Stimulated activated CD4-positive, alpha-beta T cell treated with anti-CD3 and anti-CD28 coated beads, Interleukin-1b, Interleukin-23, amount 100 ng/mL, for 1 hour (primary cell): ENCODE measurements around the gene ERI3.

Experiments
- DNase-seq, 2 donors: peaks; one replicate each; pipeline ENCODE4 v3.0.0-alpha.2; 2020; ENCODE audit warnings: low read depth in 2 of 2

The ERI3 gene

GRCh38 chr1:44237721-44238457, 117.2 kb downstream of the ERI3 start:
- peak in 1 of 2 donors; percentile 16 for DNase-seq

GRCh38 chr1:44236490-44237272, 118.4 kb downstream of the ERI3 start:
- no peak for DNase-seq

GRCh38 chr1:44235808-44236207, 119.2 kb downstream of the ERI3 start:
- DNase-seq = no peak

- DNase-seq = no peak
These were observed 121.5 kb downstream of the ERI3 start for GRCh38 chr1:44233593-44233992.

GRCh38 chr1:44230796-44231195, 124.3 kb downstream of the ERI3 start:
- no peak for DNase-seq

- DNase-seq = no peak
These were observed 125.5 kb downstream of the ERI3 start for GRCh38 chr1:44229435-44230167.

- DNase-seq = no peak
These were observed 126.8 kb downstream of the ERI3 start for GRCh38 chr1:44228218-44228617.

- DNase-seq = no peak
These were observed 127.8 kb downstream of the ERI3 start for GRCh38 chr1:44227211-44227610.

- no peak for DNase-seq
These were observed 129.3 kb downstream of the ERI3 start for GRCh38 chr1:44225761-44226160.

- DNase-seq = no peak
These were observed 131.9 kb downstream of the ERI3 start for GRCh38 chr1:44223187-44223610.

- DNase-seq = no peak
These were observed 132.5 kb downstream of the ERI3 start for GRCh38 chr1:44222397-44223186.

GRCh38 chr1:44221769-44222168, 133.3 kb downstream of the ERI3 start:
- DNase-seq = no peak

GRCh38 chr1:44220755-44221154, 134.3 kb downstream of the ERI3 start:
- no peak for DNase-seq

GRCh38 chr1:44220001-44220751, 134.9 kb downstream of the ERI3 start:
- no peak for DNase-seq

- no peak for DNase-seq
These were observed 135.8 kb downstream of the ERI3 start for GRCh38 chr1:44219301-44219626.

GRCh38 chr1:44218503-44219300, 136.4 kb downstream of the ERI3 start:
- no peak for DNase-seq

GRCh38 chr1:44217809-44218410, 137.1 kb downstream of the ERI3 start:
- peak; percentile 29 to 62 for DNase-seq

- DNase-seq = peak; percentile 57 to 71
These were observed 141.6 kb downstream of the ERI3 start, which contains the start of gene DMAP1 for GRCh38 chr1:44213222-44214112. Gene DMAP1, plus strand, starts transcription at chr1:44213471. Its CDS starts 283 bp downstream, at chr1:44213754.
